Neural progenitor cell (in vitro differentiated cells): ENCODE measurements around the gene DDX51. TPM values are rescaled to one million over a fixed set of nuclear protein-coding genes. Genes with fewer than 3 reads are reported as not detected.

Experiments used
- DNase-seq: peaks from one replicate; pipeline ENCODE4 v3.0.0-alpha.2; 2016; ENCODE audit warnings: low spot score
- H2AFZ ChIP-seq: fragments of 200-600 bp; sonication (generic); replicated peaks from 2 replicates; pipeline ENCODE4 v1.6.1; 2016; ENCODE audit warnings: antibody characterized with exemption
- H3F3A ChIP-seq: fragments of 200-600 bp; sonication (generic); 2 replicates; pipeline ENCODE4 v1.6.1; 2016; ENCODE audit warnings: antibody characterized with exemption, low read depth
- H3K27ac ChIP-seq: fragments of 200-600 bp; sonication (generic); 2 replicates; pipeline ENCODE4 v1.5.1; 2016; ENCODE audit warnings: mild to moderate bottlenecking
- H3K27me3 ChIP-seq: fragments of 200-600 bp; sonication (generic); 2 replicates; pipeline ENCODE4 v1.6.1; 2016; ENCODE audit warnings: mild to moderate bottlenecking, moderate library complexity
- H3K36me3 ChIP-seq: fragments of 200-600 bp; sonication (generic); 2 replicates; pipeline ENCODE4 v1.5.1; 2016
- H3K4me1 ChIP-seq: fragments of 200-600 bp; sonication (generic); 2 replicates; pipeline ENCODE4 v1.6.1; 2016; ENCODE audit warnings: mixed run types
- H3K4me2 ChIP-seq: fragments of 200-600 bp; sonication (generic); 2 replicates; pipeline ENCODE4 v1.6.1; 2016
- H3K4me3 ChIP-seq: fragments of 200-600 bp; sonication (generic); 2 replicates; pipeline ENCODE4 v1.5.1; 2016
- H3K79me2 ChIP-seq: fragments of 200-600 bp; sonication (generic); 2 replicates; pipeline ENCODE4 v1.6.1; 2016; ENCODE audit warnings: low read depth
- H3K9ac ChIP-seq: fragments of 200-600 bp; sonication (generic); 2 replicates; pipeline ENCODE4 v1.6.1; 2016
- H3K9me3 ChIP-seq: fragments of 200-600 bp; sonication (generic); 2 replicates; pipeline ENCODE4 v1.5.1; 2016; ENCODE audit warnings: low read depth
- H4K20me1 ChIP-seq: fragments of 200-600 bp; sonication (generic); 2 replicates; pipeline ENCODE4 v1.6.1; 2016; ENCODE audit warnings: low read depth
- H3K27ac Mint-ChIP-seq: 3 replicates; pipeline ENCODE4 v1.8.0; 2021; ENCODE audit warnings: mixed read lengths
- H3K27me3 Mint-ChIP-seq: 2 replicates; pipeline ENCODE4 v1.8.0; 2022; ENCODE audit warnings: low read depth, mild to moderate bottlenecking, inconsistent platforms, moderate library complexity, mixed read lengths; ENCODE audit not compliant: insufficient read depth
- H3K36me3 Mint-ChIP-seq: 3 replicates; pipeline ENCODE4 v1.8.0; 2021; ENCODE audit warnings: mixed read lengths
- H3K4me1 Mint-ChIP-seq: 3 replicates; pipeline ENCODE4 v1.8.0; 2021; ENCODE audit warnings: mixed read lengths
- H3K4me3 Mint-ChIP-seq: 3 replicates; pipeline ENCODE4 v1.8.0; 2021; ENCODE audit warnings: mild to moderate bottlenecking, moderate library complexity, mixed read lengths
- H3K9me3 Mint-ChIP-seq: 3 replicates; pipeline ENCODE4 v1.8.0; 2020; ENCODE audit warnings: mixed read lengths
- EZH2 ChIP-seq: fragments of 200-600 bp; sonication (generic); IDR thresholded peaks from 2 replicates; pipeline ENCODE4 v1.6.1; 2017; ENCODE audit warnings: antibody characterized with exemption, mild to moderate bottlenecking, moderate library complexity
- EZH2phosphoT487 ChIP-seq: fragments of 200-600 bp; sonication (generic); IDR thresholded peaks from 2 replicates; pipeline ENCODE4 v1.6.1; 2017; ENCODE audit warnings: antibody characterized with exemption
- total RNA-seq: library from RNA; depleted of rRNA; stranded (reverse); fragments of >200 nt; gene quantifications from 2 replicates; pipeline ENCODE4 v1.2.3, GENCODE V29; 2015; ENCODE audit warnings: low replicate concordance
- TF ChIP-seq, protein P1 (sequence below): fragments of 200-600 bp; sonication (generic); IDR thresholded peaks from 2 replicates; pipeline ENCODE4 v1.5.1; 2017; ENCODE audit warnings: antibody characterized with exemption, mild to moderate bottlenecking

Gene DDX51
- total RNA-seq, 1 donor from 2014 or later, result 8.5 TPM

DNA sequence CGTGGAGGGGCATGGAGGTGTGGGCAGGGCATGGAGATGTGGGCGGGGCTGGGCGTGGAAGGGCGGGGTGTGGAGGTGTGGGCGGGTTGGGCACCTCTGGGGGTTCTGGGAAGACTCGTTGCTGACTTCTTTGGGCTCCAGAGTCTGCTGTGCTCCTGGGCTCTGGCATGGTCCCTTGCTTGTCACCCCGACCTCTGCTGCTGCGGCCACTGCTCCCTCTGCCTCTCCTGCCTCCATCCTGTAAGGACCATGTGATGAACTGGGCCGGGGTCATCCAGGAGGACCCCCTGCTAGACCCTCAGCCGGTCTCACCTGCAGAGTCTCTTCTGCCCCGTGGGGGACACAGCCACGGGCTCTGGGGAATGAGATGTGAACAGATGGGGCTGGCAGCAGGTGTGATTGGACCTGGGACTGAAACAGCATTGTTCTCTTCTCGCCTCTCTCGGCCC, 15.5 kb upstream of the DDX51 start:
- Mint-ChIP-seq H3K27ac (no peak overlapping the region), H3K9me3 (peaks cover 1% of the 10 kb centered on the region), H3K27me3 (peaks cover 7% of the 10 kb centered on the region), H3K4me1 (no peaks in the 10 kb centered on the region), H3K4me3 (no peak overlapping the region), H3K36me3 (no peaks in the 10 kb centered on the region)
- Histone ChIP-seq H4K20me1 (peaks cover 3% of the 10 kb centered on the region), H3K79me2 (no peaks in the 10 kb centered on the region), H3F3A (peaks cover 32% of the 10 kb centered on the region), H3K27me3 (peaks cover 30% of the 10 kb centered on the region), H3K27ac (no peak overlapping the region), H3K9me3 (no peaks in the 10 kb centered on the region), H3K36me3 (no peaks in the 10 kb centered on the region), H2AFZ (no peak overlapping the region), H3K9ac (no peak overlapping the region), H3K4me3 (no peak overlapping the region), H3K4me1 (no peaks in the 10 kb centered on the region), H3K4me2 (no peak overlapping the region)
- no peak for DNase-seq
- TF ChIP-seq, protein P1, sequence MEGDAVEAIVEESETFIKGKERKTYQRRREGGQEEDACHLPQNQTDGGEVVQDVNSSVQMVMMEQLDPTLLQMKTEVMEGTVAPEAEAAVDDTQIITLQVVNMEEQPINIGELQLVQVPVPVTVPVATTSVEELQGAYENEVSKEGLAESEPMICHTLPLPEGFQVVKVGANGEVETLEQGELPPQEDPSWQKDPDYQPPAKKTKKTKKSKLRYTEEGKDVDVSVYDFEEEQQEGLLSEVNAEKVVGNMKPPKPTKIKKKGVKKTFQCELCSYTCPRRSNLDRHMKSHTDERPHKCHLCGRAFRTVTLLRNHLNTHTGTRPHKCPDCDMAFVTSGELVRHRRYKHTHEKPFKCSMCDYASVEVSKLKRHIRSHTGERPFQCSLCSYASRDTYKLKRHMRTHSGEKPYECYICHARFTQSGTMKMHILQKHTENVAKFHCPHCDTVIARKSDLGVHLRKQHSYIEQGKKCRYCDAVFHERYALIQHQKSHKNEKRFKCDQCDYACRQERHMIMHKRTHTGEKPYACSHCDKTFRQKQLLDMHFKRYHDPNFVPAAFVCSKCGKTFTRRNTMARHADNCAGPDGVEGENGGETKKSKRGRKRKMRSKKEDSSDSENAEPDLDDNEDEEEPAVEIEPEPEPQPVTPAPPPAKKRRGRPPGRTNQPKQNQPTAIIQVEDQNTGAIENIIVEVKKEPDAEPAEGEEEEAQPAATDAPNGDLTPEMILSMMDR, result no peak
- no peak for TF ChIP-seq EZH2
- TF ChIP-seq EZH2phosphoT487, result no peak

DNA sequence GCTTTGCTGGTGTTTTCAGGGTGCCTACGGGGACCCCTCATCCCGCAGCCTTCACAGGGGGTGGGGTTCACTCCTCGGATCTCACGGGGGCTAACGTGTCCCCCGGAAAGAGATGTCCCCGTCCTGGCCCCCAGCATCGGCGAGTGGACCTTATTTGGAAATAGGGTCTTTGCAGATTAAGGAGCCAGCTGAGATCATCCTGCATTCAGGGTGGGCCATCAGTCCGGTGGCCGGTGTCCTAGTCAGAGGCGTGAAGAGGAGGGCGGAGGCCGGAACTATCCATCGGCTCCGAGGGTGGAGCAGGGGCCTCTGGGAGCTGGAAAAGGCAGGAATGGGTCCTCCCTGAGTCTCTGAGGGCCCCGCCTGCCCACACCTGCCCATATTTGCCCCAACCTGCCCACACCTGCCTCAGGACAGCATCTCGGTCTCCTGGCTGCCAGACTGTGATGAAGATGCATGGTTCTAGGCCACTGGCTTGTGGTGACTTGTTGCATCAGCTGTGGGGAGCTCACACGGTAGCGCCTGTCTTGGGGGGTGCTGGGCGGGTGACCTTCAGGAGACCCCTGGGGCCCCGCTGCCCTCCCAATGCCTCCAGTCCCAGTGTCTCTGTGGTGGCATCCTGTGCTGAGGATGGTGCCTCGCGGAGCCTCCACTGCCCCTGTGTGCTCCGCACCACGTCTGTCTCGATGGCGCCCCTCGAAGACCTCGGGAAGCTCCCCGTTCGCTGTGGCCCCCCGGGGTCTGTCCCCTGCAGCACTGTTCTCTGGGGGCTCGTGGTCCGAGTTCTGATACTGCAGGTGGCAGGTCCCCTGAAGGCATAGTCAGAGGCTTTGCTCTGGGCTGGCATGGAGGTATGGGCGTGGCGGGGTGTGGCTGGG, 14.8 kb upstream of the DDX51 start:
- no peak for TF ChIP-seq EZH2
- TF ChIP-seq, protein P1, result no peak
- Histone ChIP-seq H3F3A (peaks cover 30% of the 10 kb centered on the region), H3K36me3 (no peaks in the 10 kb centered on the region), H4K20me1 (no peaks in the 10 kb centered on the region), H3K9ac (no peak overlapping the region), H3K4me3 (no peak overlapping the region), H3K27ac (no peak overlapping the region), H3K9me3 (no peaks in the 10 kb centered on the region), H2AFZ (no peak overlapping the region), H3K4me2 (no peak overlapping the region), H3K27me3 (peaks cover 23% of the 10 kb centered on the region), H3K79me2 (no peaks in the 10 kb centered on the region), H3K4me1 (no peaks in the 10 kb centered on the region)
- Mint-ChIP-seq H3K4me1 (no peaks in the 10 kb centered on the region), H3K36me3 (no peaks in the 10 kb centered on the region), H3K27me3 (peaks cover 5% of the 10 kb centered on the region), H3K4me3 (no peak overlapping the region), H3K9me3 (no peaks in the 10 kb centered on the region), H3K27ac (no peak overlapping the region)
- DNase-seq, result no peak

DNA sequence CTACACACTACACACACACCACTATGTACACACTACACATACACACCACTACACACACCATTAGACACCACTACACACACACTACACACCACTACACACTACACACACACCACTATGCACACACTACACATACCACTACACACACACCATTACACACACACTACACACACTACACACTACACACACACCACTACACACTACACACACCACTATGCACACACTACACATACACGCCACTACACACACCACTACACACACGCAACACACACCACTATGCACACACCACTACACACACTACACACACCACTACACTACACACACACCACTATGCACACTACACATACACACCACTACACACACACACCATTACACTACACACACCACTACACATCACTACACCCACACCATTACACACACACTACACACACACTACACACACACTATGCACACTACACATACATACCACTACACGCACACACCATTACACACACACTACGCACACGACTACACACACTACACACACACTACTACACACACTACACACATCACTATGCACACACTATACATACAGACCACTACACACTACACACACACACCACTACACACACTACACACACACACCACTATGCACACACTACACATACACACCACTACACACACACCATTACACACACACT, 13.8 kb upstream of the DDX51 start:
- H3K36me3 Mint-ChIP-seq, result no peaks in the 10 kb centered on the region
- no peaks in the 10 kb centered on the region for H3K4me1 ChIP-seq
- TF ChIP-seq EZH2 (no peak), EZH2phosphoT487 (no peak)
- TF ChIP-seq, protein P1, result no peak
- no peaks in the 10 kb centered on the region for H3K79me2 ChIP-seq
- no peak for DNase-seq
- no peaks in the 10 kb centered on the region for H3K4me1 Mint-ChIP-seq
- peaks cover 13% of the 10 kb centered on the region for H3K27me3 ChIP-seq
- H3K4me2 ChIP-seq, result no peak overlapping the region
- no peak overlapping the region for H3K9ac ChIP-seq
- H3K27ac ChIP-seq, result no peak overlapping the region
- H3K27me3 Mint-ChIP-seq, result peaks cover 2% of the 10 kb centered on the region
- no peaks in the 10 kb centered on the region for H3K36me3 ChIP-seq
- no peaks in the 10 kb centered on the region for H3K9me3 Mint-ChIP-seq
- no peak overlapping the region for H3K4me3 Mint-ChIP-seq
- H4K20me1 ChIP-seq, result peaks cover 9% of the 10 kb centered on the region
- peaks cover 30% of the 10 kb centered on the region for H3F3A ChIP-seq
- no peak overlapping the region for H2AFZ ChIP-seq
- no peak overlapping the region for H3K4me3 ChIP-seq
- no peak overlapping the region for H3K27ac Mint-ChIP-seq
- no peaks in the 10 kb centered on the region for H3K9me3 ChIP-seq
